SK-N-MC (cell line): ENCODE results near the gene TARBP1.

ENCODE experiments used
- EZH2 ChIP-seq: fragments of 200-600 bp; sonication (generic); IDR thresholded peaks from one replicate; pipeline ENCODE4 v1.6.1; 2017; ENCODE audit warnings: antibody characterized with exemption
- FOXP2 ChIP-seq: optimal IDR thresholded peaks from 2 replicates; pipeline ENCODE3; 2011; ENCODE audit warnings: mild to moderate bottlenecking, moderate library complexity; ENCODE audit not compliant: insufficient read depth; ENCODE audit errors: extremely low read length, control extremely low read depth
- POLR2AphosphoS5 ChIP-seq: IDR thresholded peaks from 2 replicates; pipeline ENCODE4 v1.6.1; 2012; ENCODE audit warnings: mild to moderate bottlenecking, low read depth, low read length, borderline replicate concordance

DNA sequence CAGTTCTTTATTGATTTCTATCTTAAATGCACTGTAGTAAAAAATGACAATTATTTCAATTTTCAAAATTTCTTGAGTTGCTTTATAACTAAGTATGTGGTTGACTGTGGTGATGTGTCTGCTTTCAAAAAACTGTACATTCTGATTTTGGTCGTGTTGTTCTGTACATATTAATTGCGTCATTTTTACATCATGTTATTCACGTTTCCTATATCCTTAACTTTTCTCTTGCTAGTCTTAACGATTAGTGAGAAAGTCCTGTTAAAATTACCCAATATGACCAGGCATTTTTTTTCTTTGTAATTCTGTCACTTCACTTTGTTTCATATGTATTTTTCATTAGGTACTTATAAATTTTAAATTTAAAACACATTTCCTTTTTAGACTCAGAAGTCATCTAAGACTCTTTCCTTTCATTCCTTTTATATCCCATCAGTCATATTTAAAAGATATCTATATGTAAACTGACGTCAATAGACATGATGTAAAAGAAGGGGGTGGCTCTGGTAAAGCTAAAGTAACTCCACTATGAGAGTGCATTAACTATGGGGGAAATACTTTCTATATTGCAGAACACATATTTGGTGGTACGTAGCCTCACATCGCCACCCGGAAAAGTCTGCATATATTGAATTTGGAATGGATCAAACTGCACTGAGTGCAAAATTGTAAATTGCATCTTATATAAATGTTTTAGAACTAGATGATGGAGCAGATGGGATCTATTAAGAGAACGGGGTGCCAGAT, 106.8 kb downstream of the TARBP1 start:
- TF ChIP-seq POLR2AphosphoS5 (no peak), EZH2 (no peak), FOXP2 (no peak)
